ENCODE results near the gene FGD1.
A peak's percentile ranks its signal among the peaks of the same experiment; 100 is the strongest.

FGD1 gene

DNA sequence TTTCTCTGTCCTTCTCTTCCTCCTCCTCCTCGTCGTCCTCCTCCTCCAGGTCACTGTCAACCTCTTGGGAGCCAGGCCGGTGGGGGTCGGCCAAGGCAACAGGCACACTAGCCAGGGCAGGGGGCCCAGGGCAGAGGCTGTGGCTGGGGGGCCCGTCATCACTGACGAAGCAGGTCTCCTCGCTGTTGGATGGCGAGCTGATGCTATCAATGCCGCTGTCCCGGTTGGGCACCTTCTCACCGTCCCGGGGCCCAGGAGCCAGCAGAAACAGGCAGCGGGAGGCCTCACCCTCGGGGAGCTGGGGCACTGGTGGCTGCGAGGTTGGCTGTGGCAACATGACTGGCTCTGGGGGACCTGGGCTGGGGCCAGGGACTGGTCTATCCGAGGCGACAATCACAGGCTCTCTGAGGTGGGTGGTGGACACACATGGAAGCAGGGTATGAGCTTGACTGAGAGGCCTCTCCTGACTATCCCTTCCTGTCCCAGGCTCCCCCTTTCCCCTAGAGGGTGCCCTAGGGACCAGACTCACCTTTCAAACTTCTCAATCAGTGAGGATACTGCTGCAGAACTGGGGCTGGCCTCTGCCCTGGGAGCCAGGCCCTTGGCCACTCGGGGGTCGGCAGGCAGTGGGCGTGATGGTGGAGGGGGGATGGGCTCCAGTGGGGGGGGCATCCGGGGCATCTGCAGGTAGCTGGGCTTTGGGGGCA lies 25.8 kb downstream of the FGD1 start:
- no peak for DNase-seq

DNA sequence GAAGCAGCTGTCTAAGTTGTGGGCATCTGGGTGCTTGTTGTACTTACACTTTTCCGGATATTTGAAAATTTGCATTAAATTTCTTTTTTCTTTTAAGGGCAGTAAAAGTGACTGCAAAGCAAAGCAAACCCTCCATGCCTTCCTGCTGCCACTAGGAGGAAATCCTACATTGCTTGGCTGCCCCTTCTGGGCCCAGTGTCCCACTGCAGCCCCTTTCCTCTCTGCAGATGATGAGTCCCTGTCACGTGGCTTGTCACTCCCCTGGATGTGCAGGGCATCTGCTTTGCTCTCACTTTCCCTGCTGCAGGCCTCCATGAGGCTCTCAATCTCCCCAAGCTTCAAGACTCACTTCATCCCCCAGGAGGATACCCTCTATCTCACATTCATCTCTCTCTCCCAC lies 43.1 kb downstream of the FGD1 start:
- no peak for DNase-seq

DNA sequence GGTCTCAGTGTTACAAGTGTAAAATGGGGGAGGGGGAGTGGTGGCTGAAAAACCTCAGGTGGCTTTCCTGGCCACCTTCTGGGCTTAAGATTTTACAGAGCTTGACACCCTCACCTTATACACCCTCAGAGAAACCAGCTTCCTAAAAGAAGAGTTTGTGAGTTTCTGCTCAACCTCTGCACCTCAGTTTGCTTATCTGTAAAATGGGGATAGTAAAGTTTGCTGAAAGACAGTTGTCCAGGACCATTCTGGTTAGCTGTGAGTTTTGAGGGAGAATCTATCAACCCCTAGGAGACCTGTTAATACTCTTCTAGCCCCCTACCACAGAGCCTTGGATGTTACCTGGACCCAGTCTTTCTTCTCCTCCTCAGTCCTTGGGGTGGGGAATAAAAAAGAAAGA lies 46.1 kb downstream of the FGD1 start:
- no peak for DNase-seq

DNA sequence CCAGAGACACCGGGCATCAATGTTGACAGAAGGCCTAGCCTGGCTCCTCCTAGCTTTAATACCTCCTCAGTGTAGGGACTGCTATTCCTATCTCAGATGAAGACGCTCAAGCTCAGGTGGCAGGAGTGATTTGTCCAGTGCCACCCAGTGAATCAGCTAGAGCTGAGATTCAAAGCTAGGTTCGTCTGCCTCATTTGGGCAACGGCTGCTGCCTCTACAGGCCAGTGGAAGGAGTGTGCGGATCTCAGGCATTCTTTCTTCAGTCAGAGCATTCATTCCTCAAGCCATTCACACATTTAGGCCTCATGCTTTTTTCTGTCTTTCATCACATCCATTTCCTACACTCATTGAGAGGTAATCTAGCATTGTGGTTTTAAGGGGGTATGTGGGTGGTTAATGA lies 48.6 kb downstream of the FGD1 start:
- no peak for DNase-seq

DNA sequence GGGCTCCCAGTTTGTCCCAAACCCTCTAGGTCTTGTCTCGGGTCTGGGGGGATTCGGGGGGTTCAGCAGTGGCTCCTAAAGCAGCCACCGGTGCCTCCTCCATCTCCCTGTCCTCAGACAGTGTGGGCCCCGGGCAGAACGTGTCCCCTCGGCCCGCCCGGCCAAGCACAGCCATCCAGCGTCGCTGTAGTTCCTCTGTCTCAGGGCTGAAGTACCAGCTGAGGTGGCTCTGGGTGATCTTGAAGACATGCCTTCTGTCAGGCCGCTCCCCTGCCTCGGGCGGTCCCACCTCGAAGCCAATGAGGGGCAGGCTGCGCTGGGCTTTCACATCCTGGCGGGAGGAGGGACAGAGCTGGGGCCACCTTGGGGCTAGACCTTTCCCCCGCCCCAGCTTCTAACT lies 50.0 kb downstream of the FGD1 start:
- DNase-seq: no peak

DNA sequence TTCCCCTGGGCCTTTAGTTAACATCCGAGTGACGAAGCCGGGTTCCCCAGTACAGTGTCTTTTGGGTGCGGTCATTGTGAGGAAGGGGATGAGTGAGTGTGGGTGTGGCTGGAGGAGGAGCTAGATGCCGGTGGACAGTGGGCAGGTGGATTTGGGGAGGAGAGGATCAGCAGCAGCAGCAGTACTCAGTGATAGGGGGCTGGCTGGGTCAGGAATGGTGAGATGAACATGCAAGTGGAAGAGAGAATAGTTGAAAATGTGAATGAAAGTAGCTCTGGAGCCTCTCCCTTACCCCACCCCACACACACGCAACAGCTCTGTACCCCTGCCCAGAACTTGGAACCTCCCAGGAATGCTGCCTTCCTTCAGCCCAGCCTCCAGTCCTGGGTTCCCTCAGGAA lies 51.3 kb downstream of the FGD1 start:
- DNase-seq: no peak

DNA sequence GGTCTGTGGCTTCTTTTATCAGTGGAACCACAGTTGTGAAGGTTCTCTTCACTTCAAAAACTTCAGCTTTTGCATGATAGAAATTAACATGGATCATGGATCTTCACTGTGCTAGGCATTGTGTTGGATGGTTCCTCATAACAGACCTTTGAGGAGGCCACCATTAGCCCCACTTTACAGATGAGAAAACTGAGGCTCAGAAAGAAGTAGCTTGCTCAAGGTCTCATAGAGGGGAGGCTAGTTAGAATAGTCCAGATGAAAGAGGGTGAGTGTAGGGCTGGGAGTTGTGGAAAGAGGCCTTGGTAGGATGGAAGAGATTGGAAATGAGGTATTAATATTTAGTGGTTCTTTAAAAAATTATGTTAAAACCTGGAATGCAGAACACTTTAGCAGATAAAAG lies 53.2 kb downstream of the FGD1 start:
- no peak for DNase-seq

DNA sequence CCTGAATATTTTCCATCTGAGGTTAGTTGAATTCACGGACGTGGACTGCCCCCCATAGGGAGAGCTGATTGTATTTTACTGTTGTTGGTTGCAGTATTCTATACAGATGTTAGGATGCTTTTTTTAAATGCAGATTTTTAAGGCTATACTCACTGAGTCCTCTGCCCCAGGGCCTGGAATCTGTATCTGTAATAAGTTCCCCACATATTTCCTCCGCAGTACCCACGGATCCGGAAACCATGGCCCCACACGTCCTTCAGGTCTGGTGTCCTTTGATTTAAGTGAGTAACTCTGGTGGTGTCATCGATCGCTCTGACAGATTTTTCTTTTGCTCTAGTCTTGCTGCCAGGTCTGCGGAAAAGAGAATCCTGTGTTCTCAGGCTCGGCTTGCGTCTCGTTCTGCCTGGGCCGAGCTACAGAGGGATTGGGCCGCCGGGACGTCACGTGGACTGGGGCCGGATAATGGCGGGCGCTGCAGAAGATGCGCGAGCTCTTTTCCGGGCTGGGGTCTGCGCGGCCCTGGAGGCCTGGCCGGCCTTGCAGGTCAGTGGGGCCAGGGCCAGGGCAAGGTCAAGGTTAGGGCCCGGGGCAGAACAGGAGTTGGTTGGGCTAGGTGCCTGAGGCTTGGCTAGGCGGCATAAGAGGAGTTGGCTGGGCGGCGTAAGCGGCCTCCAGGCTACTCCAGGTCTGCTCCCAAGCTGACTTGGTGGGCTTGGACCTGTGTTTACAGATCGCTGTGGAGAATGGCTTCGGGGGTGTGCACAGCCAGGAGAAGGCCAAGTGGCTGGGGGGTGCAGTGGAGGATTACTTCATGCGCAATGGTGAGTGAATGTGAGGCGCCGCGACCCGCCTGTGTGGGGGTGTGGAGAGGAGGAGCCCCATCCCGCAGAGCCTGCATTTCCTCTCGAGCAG lies 55.8 kb downstream of the FGD1 start, which contains the start of gene TSR2:
Gene TSR2, plus strand, starts transcription at position 445 of the 912 bp plus-strand sequence. Its CDS starts 18 bp downstream, at position 463.
- peak; percentile 69 to 80 for DNase-seq

DNA sequence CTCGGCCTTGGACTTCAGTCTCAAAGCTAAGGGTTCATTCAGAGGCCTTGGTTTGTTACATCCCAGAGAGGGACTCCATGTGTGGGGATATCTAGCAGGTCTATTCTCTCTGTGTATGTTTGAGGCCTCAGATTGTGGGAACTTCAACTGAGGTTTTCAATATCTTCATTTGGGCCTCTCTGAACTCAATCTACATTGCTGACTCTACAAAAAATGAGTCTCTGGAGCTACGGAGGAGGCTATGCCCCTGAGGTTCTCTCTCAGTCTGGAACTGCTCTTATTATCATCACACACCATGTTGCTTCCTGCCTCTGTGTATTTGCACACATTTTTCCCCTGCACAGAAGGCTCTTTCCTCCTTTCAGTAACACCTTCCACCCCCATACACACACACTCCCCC lies 60.9 kb downstream of the FGD1 start:
- DNase-seq: no peak

DNA sequence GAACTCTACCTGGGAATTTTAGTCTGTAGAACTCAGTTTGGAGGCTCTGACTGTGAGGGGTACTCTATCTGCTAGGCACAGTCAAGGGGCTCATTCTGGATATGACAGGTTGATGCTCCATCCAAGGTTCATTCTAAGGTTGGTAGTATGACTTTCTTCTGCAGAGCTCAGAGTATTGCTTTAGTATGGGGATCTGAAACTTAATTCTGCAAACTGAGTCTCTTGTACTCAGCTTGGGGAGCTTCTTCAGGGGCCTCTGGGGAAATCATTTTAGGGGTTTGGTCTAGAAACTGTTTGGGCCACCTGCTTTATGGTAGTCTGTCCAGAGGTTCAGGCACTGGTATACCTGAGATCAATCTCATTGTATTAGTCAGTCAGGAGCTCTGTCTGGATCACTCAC lies 65.5 kb downstream of the FGD1 start:
- no peak for DNase-seq

DNA sequence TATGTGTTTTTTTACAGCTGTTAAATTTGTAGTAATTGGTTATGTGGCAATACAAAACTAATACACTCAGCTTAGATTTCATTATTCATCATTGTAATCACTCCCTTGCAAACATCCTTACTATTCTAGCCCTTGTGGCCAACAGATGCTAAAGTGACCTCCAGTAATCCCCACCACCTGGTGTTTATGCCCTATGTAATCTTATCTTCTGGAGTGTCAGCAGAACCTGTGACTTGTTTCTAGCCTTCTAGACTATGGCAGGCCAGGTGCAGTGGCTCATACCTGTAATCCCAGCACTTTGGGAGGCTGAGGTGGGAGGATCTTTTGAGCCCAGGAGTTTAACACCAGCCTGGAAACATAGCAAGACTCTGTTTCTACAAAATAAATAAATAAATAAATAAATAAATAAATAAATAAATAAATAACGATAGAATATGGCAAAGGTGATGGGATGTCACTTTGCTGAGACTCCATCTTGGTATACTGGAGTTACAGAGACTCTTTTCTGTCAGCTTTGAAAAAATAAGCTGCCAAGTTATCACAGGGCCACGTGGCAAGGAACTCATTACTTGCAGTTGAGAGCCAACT lies 68.1 kb downstream of the FGD1 start:
- no peak for DNase-seq

DNA sequence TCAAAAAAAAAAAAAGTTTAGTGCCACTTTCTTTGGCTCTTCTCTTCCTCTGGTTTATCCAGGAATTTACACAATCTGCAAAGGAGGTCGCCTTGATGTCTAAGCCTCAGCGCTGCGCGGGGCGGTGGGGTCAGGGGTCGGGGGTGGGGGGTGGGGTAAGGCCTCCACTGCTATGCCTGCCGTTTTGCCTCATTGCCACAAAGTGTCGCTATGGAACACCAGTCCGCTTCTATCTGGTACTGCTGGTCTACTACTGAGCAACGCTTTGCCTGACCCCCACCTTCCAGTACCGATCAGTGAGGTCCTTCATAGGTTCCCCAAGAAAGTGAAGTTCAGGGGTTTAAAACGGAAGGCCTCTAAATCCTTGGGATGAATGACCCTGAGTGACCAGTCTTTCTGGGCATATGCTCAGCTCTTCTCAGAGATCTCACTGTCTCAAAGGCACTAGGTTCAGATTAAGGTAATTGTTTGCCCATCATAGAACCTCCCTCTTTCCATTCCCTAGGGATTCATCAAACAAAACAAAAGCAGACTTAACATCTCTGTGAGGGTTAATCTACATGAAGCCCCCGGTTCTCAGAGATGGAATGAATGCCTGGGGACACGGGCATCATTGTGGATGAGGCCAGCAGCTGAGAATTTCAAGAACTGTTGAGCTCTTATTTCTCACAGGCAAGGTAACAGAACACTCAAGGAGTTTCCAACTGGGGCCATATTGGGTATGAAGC lies 72.7 kb downstream of the FGD1 start:
- peak in 1 of 2 experiments; percentile 22 for DNase-seq

DNA sequence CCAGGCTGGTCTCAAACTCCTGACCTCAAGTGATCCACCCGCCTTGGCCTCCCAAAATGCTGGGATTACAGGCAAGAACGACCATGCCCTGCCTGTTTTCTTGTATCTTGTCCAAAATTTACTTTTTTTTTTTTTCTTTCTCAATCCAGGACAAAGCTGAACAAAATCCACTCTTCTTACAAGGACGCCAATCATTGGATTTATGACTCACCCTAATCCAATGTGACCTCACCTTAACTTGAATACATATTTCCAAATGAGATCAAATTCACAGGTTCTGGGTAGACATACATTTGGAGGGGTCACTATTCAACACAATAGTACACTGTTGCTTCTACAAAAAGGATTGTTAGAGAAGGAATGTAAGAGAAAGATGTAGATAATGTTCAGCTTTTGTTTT lies 73.9 kb downstream of the FGD1 start:
- DNase-seq: no peak

DNA sequence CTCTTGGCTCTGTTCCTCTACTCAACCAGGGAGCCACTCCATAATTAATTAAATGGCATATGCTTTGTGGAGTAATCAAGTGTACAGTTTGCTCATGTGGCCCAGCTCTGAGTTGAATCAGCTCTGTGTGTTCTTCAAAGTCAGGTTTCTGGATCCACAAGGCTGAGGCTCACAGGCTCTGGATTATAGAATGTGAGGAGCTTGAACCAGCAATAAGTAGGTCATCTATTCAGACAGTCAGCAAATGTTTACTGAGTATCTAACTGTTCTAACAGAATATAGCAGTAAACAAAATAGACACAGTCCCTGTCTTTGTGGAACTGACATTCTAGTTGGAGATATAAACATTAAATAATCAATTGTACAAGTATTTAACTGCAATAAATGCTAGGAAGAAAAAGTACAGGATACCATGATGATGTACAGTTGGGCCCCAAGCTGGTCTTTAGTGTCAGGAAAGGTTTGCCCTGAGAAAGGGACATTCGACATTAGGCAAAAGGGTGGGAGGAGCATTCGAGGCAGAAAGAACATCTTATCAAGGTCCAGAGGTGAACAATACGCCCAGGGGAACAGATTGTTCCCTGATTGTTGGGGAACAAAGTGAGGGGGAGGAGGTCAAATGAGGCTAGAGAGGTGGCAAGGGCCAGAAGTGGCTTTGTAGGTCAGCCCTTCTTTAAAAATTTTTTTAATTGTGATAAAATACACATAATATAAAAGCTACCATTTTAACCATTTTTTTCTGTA lies 76.3 kb downstream of the FGD1 start:
- no peak for DNase-seq

DNA sequence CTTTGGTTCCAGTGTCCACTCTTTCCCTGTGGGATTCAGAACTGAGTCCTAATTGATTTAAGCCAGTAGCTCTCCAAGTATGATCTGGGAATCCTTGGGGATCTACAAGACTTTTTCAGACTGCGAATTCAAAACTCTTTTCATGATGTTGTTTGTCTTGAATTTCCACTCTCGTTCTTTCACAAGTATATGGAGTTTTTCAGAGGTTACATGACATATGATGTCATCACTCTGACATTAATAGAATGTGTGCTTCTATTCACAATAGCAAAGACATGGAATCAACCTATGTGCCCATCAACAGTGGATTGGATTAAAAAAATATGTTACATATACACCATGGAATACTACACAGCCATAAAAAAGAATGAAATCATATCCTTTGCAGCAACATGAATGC lies 79.1 kb downstream of the FGD1 start:
- DNase-seq: no peak

DNA sequence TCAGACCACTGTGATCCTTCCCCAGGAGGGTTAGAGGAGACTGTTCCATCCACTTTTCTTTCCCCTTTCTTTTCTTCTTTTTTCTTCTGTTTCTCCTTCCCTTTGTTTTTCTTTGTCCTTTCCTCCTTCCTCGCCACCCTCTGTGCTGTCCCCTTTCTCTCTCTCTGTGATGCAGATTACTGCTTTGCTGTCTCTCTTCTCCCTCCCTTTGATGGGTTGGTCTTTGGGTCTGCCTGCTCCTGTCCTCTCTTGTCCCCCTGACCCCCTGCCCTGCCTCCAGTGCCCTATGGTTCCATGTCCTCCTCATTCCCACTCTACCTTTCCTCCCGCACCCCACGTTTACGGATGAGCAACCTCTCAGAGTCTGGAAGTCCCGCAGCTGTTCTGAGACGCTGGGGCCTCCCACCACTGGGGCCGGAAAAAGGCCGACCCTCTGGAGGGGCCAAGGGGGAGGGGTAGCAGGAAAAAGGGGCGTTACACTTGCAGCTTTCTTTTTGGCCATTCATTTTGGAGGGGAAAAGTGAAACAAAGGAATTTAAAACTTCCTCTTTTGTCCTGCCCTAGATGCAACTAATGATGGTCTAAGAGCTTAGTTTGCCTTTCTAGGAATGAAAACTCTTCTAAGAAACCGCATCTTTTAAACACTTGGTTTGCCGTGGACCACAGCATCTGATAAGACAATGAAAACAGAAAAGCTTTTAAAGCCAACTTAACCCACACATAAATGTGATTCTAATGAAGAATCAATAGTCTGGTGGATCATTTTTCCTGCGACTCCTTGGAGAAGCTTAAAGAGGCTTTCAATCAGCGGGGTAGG lies 80.3 kb downstream of the FGD1 start:
- no peak for DNase-seq

DNA sequence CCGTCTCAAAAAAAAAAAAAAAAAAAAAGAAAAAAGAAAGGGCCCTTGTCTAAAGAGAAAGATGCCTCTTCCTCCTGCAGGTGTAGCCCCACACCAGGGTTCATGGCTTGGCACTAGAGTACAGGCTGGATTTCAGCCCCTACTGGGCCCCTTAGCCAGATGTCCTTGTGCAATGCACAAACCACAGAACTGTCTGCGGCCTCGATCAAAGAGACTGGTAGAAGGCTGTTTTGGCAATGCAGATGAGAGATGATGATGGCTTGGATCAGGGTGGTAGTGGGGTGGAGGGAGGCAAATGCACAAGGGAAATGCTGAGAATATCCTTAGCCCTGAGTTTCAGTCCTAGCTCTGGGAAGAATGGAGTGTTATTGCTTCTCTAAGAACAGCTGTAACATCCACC lies 82.3 kb downstream of the FGD1 start:
- no peak for DNase-seq

DNA sequence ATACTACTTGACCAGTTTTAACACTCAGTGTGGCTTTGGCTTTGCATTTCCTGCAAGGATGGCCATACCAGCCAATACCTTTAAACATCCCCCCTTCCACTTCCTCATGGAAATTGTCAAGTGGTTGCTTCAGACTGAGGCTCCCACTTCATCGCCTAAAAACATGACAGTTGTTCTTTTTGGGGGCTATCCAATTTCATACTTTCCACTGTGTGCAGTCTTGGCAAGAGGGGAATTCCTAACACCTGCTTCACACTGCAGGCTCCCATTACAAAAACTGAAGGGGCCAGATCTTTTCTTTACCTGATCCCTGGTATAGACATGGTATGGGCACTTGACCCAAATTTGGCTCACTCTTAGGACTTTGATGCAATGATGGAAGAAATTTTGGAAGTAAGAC lies 84.3 kb downstream of the FGD1 start:
- DNase-seq: no peak

DNA sequence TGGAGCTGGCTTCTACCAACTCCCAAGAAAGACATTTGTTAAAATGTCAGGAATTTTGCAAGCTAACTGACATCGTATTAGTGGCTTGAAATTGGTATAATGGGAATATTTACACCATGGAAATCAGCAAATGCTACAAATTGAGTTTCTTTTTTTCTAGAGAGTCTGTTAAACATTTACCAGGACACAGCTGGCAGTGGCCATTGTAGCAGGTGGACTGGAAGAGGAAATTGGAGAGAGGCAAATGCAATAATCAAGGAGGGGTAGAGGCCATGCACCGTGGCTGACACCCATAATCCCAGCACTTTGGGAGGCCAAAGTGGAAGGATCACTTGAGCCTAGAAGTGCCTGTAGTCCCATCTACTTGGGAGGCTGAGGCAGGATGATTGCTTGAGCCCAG lies 88.8 kb downstream of the FGD1 start:
- no peak for DNase-seq

DNA sequence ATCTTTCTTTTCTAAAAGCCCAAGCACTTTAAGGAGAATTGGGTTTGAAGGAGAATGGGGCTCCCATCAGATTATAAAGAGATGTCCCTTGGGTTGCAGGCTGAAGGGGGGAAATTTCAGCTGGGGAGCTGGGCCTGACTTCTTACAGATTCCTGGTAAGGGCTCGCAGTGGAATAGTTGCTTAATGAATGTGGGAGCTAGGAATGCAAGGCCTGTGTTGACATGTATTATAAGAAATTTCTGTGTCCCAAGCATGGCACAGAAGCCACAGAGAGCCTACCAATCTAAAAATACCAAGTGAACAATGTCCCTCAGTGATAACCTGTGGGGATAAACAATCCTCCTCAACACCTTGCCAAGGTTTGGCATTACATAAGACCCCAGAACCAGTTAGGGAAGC lies 98.9 kb downstream of the FGD1 start:
- DNase-seq: no peak

Data from activated T-cell treated with anti-CD3 and anti-CD28 coated beads, Interleukin-2, amount 50 U/mL, for 48 hours (primary cell).